GM21576 (cell line): ENCODE measurements around the gene PPCS.
A peak's percentile ranks its signal among the peaks of the same experiment; 100 is the strongest.
"Not testable (repeated sequence)": the region's sequence is repeated elsewhere in the genome, so short reads cannot be mapped to it uniquely, and the experiment has no call there.

Experiments
- ATAC-seq: cut with Tn5 transposase; IDR thresholded peaks from one replicate; pipeline ENCODE4 v1.9.1; 2021; ENCODE audit warnings: mild to moderate bottlenecking, moderate library complexity; ENCODE audit not compliant: unreplicated experiment

The PPCS gene

GRCh38 chr1:42450061-42450460 is 6.3 kb upstream of the PPCS start:
- ATAC-seq = no peak

GRCh38 chr1:42453386-42453785 is 3.0 kb upstream of the PPCS start:
- no peak for ATAC-seq

- ATAC-seq = no peak
Observed at GRCh38 chr1:42454403-42454802, 1.9 kb upstream of the PPCS start.

GRCh38 chr1:42456754-42457089 is 379 bp downstream of the PPCS start:
- peak; percentile 52 for ATAC-seq

- ATAC-seq = no peak
Observed at GRCh38 chr1:42461196-42461595, 4.9 kb downstream of the PPCS start.

GRCh38 chr1:42462828-42463763 is 6.8 kb downstream of the PPCS start, which contains the start of gene CCDC30:
Gene CCDC30 (plus strand): TSS chr1:42463286. CDS start chr1:42480552, 17,266 bp downstream.
- ATAC-seq = peak; percentile 99

- no peak for ATAC-seq
Observed at GRCh38 chr1:42463921-42464320, 7.6 kb downstream of the PPCS start.

- no peak for ATAC-seq
Observed at GRCh38 chr1:42466030-42466429, 9.7 kb downstream of the PPCS start.

GRCh38 chr1:42469727-42470126 is 13.4 kb downstream of the PPCS start:
- ATAC-seq = no peak

GRCh38 chr1:42476605-42477004 is 20.3 kb downstream of the PPCS start:
- ATAC-seq = no peak

GRCh38 chr1:42477354-42477753 is 21.0 kb downstream of the PPCS start:
- ATAC-seq = not testable (repeated sequence)

- no peak for ATAC-seq
Observed at GRCh38 chr1:42477775-42478174, 21.4 kb downstream of the PPCS start.

GRCh38 chr1:42479621-42480020 is 23.3 kb downstream of the PPCS start:
- ATAC-seq = no peak

GRCh38 chr1:42480921-42481320 is 24.6 kb downstream of the PPCS start:
- ATAC-seq = no peak

- no peak for ATAC-seq
Observed at GRCh38 chr1:42482635-42483153, 26.4 kb downstream of the PPCS start.

- ATAC-seq = no peak
Observed at GRCh38 chr1:42484382-42484781, 28.0 kb downstream of the PPCS start.

GRCh38 chr1:42490237-42490636 is 33.9 kb downstream of the PPCS start:
- no peak for ATAC-seq

GRCh38 chr1:42502031-42502430 is 45.7 kb downstream of the PPCS start:
- not testable (repeated sequence) for ATAC-seq

GRCh38 chr1:42504535-42505128 is 48.3 kb downstream of the PPCS start:
- no peak for ATAC-seq

- no peak for ATAC-seq
Observed at GRCh38 chr1:42506576-42506975, 50.2 kb downstream of the PPCS start.
